Stimulated activated CD8-positive, alpha-beta memory T cell treated with anti-CD3 and anti-CD28 coated beads, Interleukin-2, amount 100 ng/mL, for 1 hour (primary cell): ENCODE measurements around the gene ZBTB8B.
"Not testable (repeated sequence)": the region's sequence is repeated elsewhere in the genome, so short reads cannot be mapped to it uniquely, and the experiment has no call there.

Source experiments
- DNase-seq, 2 donors: peaks; one replicate each; pipeline ENCODE4 v3.0.0-alpha.2; 2020; ENCODE audit warnings: low read depth in 2 of 2

The ZBTB8B gene

DNA sequence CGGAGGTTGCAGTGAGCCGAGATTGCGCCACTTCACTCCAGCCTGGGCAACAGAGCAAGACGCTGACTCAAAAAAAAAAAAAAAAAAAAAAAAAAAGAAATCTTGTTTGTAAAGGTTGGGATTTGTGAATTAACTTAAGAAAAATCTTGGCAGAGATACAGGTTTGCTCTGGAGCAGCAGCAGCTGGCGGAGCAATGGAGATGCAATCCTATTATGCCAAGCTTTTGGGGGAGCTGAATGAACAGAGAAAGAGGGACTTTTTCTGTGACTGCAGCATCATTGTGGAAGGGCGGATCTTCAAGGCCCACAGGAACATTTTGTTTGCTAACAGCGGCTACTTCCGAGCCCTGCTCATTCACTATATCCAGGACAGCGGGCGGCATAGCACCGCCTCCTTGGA is 5.6 kb downstream of the ZBTB8B start:
- no peak for DNase-seq

DNA sequence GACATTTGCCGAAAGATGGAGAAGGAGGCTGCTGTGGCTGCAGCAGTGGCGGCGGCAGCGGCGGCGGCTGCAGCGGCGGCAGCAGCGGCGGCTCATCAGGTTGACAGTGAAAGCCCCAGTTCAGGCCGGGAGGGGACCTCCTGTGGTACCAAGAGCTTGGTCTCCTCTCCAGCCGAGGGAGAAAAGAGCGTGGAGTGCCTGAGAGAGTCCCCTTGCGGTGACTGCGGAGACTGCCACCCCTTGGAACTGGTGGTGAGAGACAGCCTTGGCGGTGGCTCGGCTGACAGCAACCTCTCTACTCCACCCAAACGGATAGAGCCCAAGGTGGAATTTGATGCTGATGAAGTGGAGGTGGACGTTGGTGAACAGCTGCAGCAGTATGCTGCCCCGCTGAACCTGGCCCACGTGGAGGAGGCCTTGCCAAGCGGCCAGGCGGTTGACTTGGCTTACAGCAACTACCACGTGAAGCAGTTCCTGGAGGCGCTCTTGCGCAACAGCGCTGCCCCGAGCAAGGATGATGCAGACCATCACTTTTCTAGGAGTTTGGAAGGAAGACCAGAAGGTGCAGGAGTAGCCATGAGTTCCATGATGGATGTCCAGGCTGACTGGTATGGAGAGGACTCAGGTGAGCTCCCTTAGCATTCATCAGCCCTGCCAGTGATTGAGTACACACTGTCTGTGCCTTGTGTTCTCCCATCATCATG is 6.3 kb downstream of the ZBTB8B start:
- DNase-seq: no peak

DNA sequence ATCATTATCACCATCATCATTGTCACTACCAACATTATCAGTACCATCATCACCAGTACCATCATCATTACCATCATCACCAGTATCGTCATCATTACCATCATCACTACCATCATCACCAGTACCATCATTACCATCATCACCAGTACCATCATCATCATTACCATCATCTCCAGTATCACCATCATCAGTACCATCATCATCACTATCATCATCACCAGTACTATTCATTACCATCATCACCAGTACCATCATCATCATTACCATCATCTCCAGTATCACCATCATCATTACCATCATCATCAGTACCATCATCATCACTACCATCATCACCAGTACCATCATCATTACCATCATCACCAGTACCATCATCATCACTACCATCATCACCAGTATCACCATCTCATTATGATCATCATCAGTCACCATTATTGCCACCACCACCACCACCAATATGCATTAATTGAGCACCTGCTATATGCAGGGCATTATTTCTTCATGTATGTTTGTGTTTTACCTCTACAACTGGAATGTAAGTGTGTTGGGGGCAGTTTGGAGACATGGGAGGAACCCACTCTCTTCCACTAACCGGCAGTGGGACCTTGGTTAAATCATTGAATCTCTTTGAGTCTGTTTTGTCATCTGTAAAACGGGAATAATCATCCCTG is 7.0 kb downstream of the ZBTB8B start:
- DNase-seq: no peak

DNA sequence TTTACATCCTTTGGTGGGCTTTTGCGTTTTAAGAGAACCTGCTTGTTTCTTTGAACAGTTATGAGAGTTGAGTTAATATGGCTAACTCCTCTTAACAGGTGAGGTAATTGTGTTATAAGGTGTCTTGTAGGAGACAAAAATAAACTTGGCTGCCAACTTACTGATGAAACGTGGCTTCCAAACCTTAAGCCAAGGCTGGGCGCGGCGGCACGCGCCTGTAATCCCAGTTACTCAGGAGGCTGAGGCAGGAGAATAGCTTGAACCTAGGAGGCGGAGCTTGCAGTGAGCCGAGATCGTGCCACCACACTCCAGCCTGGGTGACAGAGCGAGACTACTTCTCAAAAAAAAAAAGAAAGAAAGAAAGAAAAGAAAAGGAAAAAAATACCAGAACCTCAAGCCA is 8.1 kb downstream of the ZBTB8B start:
- DNase-seq: not testable (repeated sequence)

DNA sequence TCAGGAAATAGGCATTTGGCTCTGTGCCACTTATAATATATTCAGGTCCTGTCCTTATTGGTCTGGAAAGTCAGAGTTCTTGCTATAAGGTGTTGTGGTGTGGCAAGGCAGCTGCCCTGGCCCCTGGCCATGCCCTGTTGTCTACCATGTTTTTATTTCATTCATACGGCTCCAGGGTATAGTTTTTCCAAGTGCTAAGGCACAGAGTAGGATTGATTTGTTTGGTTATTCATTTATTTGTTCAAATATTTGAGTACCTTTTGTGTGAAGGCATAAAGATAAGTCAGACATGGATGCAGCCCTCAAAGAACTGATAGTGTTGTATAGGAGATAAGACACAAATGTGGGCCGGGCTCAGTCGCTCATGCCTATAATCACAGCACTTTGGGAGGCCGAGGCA is 10.1 kb downstream of the ZBTB8B start:
- DNase-seq: no peak

DNA sequence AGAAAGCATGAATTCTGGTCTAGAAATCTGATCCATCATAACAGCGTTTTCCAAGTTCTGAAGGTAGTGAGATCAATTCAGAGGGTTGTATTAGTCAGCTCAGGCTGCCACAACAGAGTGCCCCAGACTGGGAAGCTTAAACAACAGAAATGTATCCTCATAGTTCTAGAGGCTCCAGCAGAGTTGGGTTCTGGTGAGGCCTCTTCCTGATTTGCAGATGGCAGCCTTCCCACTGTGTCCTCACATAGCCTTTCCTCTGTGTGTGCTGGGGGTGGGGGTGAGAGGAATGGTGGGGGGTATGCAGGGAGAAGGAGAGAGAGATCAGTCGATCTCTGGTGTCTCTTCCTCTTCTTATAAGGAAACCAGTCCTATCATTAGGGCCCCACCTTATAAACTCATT is 15.1 kb downstream of the ZBTB8B start:
- no peak for DNase-seq

DNA sequence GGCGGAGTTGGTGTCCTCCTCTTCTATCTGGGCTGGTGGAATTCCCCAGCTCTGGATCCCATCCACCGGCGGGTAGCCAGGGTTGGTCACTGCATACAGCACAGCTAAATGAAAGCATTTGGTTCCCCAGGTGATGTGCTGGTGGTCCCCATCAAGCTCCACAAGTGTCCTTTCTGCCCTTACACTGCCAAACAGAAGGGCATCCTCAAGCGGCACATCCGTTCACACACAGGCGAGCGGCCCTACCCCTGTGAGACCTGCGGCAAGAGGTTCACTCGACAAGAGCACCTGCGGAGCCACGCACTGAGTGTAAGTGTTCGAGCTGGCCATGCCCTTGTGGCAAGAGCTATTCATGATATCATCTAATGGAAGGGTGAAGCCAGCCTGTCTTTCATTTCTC is 15.9 kb downstream of the ZBTB8B start:
- no peak for DNase-seq

DNA sequence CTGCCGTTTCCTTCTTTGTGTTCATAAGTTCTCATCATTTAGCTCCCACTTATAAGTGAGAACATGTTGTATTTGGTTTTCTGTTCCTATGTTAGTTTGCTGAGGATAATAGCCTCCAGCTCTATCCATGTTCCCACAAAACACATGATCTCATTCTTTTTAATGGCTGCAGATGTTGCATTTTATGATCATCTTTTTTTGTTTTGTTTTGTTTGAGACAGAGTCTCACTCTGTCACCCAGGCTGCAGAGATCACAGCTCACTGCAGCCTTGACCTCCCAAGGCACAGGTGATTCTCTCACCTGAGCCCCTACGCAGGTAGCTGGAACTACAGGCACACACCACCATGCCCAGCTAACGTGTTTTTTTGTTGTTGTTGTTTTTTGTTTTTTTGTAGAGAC is 16.9 kb downstream of the ZBTB8B start:
- not testable (repeated sequence) for DNase-seq

DNA sequence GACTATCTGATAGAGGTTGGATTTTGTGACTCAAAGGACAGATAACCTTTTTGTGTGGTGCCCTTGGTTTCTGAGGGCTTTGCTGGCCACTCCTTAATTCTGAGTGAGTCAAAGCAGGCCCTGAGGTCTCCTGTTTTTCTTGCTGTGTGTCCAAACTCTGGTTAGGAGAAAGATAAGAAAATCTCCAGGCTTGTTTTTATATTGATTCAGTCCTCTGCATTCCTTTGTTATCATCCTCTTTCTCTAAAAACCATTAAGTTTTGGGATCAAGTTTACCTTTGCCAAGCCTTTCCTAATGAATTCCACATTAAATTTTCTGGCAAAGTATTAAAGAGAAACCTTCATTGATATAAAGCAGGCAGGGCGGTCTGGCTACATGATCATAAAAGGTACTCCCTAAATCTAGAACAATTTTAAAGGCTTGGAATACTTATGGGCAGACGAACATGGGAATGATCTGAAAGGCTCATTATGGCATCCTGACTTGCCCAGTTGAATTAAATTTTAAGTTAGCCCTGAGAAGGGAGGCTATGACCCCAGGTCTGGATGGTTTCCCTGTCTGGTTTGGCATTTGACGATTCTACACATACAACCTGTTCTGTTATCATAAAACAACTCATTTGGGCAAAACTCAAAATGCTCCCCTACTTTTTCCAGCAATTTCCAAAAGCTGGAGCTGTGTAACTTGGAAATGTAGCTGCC is 20.8 kb downstream of the ZBTB8B start:
- no peak for DNase-seq

DNA sequence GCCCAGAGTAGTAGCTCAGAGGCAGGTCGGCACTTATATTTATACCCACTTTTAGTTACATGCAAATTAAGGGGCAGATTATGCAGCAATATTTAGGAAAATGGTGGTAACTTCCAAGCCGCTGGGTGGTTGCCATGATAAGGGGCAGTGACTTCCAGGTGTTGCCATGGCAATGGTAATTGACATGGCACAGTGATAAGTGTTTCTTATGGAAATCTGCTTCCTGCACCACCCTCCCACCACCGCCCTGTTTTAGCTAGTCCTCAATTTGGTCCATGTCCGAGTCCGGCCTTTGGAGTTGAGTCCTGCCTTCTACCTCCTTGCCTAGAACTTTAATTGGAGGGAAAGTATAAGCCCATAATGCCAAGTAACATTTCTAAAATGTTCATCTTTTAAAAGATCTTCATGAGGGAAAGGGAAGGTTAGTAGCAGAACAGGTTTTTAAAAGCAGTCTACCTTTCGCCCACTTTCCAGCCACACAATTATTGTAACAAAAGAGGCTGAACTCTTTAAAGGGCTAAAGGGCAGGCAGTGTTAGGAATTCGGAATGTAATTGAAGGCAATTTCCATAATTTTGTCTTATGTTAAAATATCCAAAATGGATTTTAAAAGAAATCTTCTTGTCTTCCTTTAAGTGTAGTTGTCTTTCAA is 21.7 kb downstream of the ZBTB8B start:
- DNase-seq: no peak

DNA sequence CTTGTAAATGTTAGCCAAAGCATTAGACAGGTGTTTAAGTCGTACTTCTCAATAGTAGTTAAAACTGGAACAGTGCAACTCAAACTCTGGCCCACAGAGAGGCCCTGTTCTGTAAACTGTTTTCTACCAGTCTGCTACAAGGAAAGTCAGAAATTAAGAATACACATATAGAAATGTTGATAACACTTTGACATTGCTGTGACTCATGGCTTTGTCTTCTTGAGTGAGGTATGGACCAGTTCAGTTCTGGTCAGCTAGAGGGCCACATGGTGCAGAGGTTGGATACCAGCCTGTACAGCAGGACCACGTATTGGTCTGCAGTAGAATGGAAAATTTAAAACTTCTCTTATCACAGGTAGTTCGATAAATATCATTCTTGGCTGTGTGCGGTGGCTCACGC is 22.3 kb downstream of the ZBTB8B start:
- DNase-seq: no peak

DNA sequence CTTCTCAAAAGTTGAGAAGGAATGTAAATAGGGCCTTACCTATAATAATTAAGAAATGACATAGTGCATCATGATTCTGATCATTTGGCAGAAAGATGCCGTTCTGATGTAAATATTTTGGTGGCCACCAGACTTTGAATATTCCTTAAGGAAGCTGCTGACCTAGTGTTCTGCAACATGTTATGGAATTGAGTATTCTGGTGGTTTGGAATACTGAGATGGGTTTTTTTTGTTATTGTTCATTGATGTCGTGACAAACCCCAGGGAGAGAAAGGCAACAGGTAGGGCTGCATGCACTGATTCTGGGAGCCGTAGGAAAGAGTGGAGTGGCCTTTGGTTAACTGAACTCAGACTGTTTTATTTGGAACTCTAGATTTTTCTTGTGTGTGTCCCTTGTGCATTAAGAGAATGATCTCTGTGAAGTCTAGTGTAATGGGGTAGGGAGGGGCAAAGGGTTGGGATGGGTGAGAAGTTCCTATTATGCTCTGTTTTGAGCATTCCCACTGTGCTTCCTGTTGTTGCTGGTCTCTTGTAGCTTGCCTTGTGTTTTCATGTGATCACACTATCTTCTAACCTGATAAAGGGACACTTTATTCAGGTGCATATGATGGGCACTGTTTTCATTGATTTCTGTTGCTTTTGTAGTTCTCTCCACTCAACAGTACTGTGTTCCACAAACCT is 25.0 kb downstream of the ZBTB8B start:
- no peak for DNase-seq

DNA sequence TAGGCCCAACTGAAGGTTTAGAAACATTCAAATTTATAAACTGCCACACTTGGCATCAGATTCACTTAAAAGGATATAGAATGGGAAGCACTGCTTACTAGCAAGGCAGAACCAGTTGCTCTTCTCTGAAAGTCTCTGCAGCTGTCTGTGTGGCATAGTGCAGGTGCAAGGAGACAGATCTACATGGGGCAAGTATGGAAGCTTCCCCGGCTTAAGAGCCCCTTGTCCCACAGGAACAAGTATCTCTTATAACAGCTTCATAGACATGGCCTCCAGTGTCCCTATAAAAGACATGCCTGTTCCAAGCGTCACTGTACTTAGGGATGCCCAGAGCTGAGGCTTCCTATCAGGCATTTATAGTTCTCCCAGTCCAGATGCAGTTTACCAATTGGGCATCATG is 26.5 kb downstream of the ZBTB8B start:
- no peak for DNase-seq

DNA sequence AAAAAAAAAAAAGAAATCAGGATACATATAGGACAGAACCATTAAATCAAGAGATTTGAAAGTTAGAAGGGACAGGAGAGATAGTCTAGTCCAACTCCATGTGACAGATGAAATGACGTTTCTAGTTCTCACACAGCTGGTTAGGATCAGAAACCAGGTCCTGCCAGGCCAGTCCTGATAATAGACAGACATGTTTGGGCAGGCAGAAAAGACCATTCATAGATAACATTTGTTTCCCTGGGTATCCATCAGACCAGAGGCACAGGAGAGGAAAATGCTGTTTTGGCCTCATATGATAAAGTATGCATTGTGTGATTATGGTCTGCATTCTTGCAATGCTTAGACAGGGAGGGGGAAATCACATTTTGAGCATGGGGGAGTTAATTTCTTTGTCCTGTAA is 29.3 kb downstream of the ZBTB8B start:
- DNase-seq: no peak

DNA sequence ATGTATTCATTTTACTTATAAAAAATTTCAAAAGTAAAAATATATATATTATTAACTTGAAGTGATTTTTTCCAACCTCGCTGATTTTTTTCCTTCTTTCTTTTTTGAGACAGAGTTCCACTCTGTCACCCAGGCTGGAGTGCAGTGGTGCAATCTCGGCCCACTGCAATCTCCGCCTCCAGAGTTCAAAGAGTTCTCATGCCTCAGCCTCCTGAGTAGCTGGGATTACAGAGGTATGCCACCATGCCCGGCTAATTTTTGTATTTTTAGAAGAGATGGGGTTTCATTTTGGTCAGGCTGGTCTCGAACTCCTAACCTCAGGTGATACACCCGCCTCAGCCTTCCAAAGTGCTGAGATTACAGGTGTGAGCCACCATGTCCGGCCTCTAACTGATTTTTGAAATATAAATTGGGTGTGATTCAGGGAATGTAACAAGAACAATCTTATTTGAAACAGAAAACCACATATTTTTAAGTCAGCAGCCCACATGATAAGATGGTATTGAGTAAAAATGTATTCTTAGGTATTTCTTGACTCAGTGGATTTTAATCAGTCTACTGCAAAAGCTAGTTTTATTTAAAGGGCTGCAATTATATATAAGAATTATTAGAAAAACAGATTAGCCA is 30.0 kb downstream of the ZBTB8B start:
- no peak for DNase-seq

DNA sequence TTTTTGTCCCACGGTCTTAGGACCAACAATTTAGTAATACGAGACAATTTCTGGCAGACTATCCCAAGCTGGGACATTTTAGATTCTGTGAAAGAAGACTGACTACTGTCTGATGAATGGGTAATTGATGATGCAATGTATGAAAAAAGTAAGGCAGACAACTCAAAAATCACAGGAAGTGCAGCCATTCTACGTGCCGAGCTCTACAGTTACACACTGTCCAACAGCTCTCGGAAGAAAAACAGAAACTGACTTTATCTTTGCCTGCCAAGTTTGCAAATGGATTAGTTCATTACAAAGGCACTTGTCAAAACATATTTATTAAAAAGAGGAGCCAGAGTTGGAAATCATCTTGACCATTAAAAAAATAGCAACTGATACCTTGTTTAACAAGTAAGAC is 31.3 kb downstream of the ZBTB8B start:
- no peak for DNase-seq

DNA sequence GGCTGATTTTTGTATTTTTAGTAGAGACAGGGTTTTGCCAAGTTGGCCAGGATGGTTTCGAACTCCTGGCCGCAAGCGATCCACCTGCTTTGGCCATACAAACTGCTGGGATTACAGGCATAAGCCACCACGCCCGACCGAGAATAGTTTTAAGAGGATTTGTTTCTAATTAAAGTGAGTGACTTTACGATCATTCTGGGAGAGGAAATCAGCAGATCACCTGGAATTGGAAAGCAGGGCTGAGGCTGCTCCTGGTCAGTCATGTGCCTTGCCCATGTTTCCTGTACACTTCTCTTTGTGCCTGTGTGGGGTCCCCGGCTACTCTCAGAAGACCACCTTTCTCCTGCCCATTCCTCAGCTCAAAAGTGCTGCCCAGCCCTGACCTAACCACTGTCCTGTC is 33.9 kb downstream of the ZBTB8B start:
- no peak for DNase-seq

DNA sequence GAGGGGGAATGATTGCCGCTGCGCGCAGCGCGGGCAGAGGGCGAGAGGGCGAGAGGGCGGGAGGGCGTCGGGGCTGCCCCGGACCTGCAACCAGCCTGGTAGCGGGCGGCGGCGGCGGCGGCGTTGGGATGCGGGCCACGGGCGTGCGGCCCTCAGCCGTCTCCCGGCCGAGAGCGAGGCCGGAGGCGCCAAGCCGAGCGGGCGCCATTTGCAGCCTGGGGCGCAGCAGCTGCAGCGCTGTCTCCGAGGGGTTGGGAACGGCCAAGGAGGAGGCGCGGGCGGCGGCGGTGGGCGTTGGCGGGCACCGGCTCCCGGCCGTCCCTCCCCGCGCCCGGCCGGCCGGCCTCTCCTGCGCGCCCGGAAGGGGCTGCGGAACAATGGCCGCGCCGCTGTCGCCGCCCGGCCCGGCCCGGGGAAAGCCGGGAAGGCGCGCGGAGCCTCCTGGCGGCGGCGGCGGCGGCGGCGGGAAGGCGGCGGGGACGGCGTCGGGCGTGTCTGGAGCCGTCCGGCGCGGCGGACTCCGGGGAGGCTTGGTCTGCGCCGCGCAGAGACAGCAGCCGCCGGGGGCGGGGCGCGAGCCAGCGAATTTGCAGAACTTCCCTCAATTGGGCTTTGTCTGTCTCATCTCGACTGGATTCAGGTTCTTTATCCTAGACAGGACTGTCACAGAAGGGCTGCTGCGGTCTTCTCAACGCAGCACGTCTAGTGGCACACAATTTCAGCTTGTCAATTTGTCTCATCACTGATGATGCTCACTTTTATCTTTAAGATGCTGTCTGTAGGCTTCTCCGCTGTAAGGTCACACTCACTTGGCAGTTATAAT is 35.7 kb downstream of the ZBTB8B start:
- no peak for DNase-seq

DNA sequence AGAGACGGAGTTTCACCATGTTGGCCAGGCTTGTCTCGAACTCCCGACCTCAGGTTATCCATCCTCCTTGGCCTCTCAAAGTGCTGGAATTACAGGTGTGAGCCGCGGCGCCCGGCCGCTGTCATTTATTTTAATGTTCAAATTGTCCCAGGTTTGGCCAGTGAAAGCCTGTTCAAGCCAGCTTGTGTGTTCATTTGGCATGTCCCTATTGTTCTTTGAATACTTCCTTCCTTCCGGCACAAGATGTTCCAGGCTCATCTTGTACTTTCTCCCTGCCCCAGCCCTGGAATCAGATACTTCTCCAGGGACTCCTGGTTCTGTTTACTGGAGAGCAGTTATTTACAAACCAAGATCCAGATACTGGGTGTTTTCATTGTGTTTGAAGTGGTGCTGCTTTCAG is 37.0 kb downstream of the ZBTB8B start:
- no peak for DNase-seq

DNA sequence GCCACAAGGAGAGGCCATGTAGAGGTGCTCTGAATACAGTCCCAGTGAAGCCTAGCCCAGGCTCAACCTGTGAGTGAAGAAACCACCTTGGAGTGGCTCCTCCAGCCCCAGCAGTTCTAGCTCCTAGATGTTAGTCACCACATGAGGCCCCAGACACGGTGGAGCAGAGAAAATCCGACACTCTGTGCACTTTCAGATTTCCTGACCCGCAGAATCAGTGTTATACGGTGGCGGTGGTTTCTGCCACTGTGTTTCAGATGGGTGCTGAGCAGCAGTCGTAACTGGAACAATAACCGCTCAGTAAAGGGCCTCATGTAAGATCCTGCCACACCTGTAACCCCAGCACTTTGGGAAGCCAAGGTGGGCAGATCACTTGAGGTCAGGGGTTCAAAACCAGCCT is 38.3 kb downstream of the ZBTB8B start:
- DNase-seq: no peak

DNA sequence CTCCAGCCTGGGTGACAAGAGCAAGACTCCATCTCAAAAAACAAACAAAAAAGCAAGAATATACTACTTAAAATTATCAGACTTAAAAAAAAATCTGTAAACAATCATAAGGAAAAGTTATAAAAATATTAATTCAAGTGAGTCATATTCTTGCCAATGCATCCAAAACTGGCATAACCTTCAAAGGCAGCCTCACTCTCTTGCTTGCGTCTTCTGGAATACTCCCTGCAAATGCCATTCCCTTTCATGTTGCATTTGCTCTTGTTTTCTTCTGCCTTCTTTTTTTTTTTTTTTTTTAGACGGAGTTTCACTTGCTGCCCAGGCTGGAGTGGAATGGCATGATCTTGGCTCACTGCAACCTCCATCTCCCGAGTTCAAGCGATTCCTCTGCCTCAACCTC is 42.1 kb downstream of the ZBTB8B start:
- DNase-seq: no peak
